CD4-positive, alpha-beta T cell treated with Interferon gamma for 1 hour (primary cell): Measurements from ENCODE around the gene FGF8.

Source experiments
- DNase-seq: peaks from one replicate; pipeline ENCODE4 v3.0.0-alpha.2; 2020

FGF8 gene

GRCh38 chr10:101724446-101724845, 51.5 kb downstream of the FGF8 start:
- DNase-seq = no peak

- DNase-seq = no peak
Observed at GRCh38 chr10:101723176-101723575, 52.7 kb downstream of the FGF8 start.

- no peak for DNase-seq
Observed at GRCh38 chr10:101721806-101722205, 54.1 kb downstream of the FGF8 start.

GRCh38 chr10:101720606-101721230, 55.2 kb downstream of the FGF8 start:
- no peak for DNase-seq
